ENCODE data around the gene PIAS3.
A peak's percentile ranks its signal among the peaks of the same experiment; 100 is the strongest.

The PIAS3 gene

GRCh38 chr1:145858901-145859490 lies at the start of gene PIAS3:
Gene PIAS3, minus strand, starts transcription at chr1:145859081. Its CDS starts 91 bp downstream, at chr1:145858990.
- Histone ChIP-seq H3K36me3 (ENCODE audit: control insufficient read depth, low read depth, low read length) (peaks cover 22% of the 10 kb centered on the region), H3K4me1 (ENCODE audit: control insufficient read depth, low read depth, low read length) (no peaks in the 10 kb centered on the region), H3K9me3 (ENCODE audit: control insufficient read depth, low read depth, low read length) (peaks cover 4% of the 10 kb centered on the region), H3K9ac (ENCODE audit: low read length) (peak within 1 kb of the TSS; percentile 55), H3K27me3 (ENCODE audit: control insufficient read depth, insufficient read depth, low read length) (no peaks in the 10 kb centered on the region), H3K27ac (ENCODE audit: low read length) (no peak within 1 kb of the TSS), H3K4me3 (ENCODE audit: low read length) (peak within 1 kb of the TSS; percentile 95)

- Histone ChIP-seq H3K4me1 (ENCODE audit: control insufficient read depth, low read depth, low read length) (peaks cover 8% of the 10 kb centered on the region), H3K9ac (ENCODE audit: low read length) (no peak overlapping the region), H3K4me3 (ENCODE audit: low read length) (no peak overlapping the region), H3K27me3 (ENCODE audit: control insufficient read depth, insufficient read depth, low read length) (no peaks in the 10 kb centered on the region), H3K36me3 (ENCODE audit: control insufficient read depth, low read depth, low read length) (no peaks in the 10 kb centered on the region), H3K27ac (ENCODE audit: low read length) (no peak overlapping the region), H3K9me3 (ENCODE audit: control insufficient read depth, low read depth, low read length) (no peaks in the 10 kb centered on the region)
Observed at GRCh38 chr1:145908653-145909052, 49.8 kb upstream of the PIAS3 start.

GRCh38 chr1:145906954-145907753 lies 48.3 kb upstream of the PIAS3 start:
- H3K27ac ChIP-seq (ENCODE audit: low read length), result no peak overlapping the region

DNA sequence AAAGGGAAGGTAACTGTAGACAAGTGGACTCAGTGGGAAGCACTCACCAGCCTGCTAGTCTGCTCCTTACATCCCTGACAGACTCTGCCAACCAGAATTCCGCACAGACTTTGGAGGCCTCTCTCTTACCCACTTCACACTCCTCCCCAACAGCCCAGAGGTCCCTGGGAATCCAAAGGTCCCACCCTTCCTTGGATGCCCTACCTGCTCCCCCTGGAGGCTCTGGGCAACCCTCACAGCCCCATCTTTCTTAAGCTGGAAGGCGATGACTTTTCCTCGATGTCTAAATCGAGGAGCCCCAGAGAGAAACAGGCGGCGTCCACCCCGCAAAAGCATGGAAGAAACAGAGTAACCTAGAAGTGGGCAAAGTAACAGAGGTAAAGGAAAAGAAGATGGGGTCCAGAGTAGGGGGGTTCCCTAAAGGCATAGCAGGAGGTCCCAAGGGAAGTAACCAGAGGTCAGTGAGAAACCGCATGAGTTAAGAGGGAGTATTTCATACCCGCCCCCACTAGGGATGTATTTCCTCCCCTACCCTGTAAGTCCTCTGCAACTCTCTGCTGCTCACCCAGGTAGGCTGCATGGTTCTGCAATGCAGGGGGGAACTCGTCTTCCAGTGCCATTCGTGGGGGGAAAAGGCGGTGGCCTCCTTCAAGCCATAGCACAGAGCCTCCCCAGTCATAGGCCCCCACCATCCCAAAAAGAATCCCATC lies 42.6 kb upstream of the PIAS3 start:
- H3K4me1 ChIP-seq (ENCODE audit: control insufficient read depth, low read depth, low read length), result no peaks in the 10 kb centered on the region
- H3K9ac ChIP-seq (ENCODE audit: low read length), result no peak overlapping the region
- no peaks in the 10 kb centered on the region for H3K27me3 ChIP-seq (ENCODE audit: control insufficient read depth, insufficient read depth, low read length)
- H3K9me3 ChIP-seq (ENCODE audit: control insufficient read depth, low read depth, low read length), result no peaks in the 10 kb centered on the region
- no peak overlapping the region for H3K4me3 ChIP-seq (ENCODE audit: low read length)
- H3K36me3 ChIP-seq (ENCODE audit: control insufficient read depth, low read depth, low read length), result no peaks in the 10 kb centered on the region
- no peak overlapping the region for H3K27ac ChIP-seq (ENCODE audit: low read length)

More at GRCh38 chr1:145906954-145907753, 48.3 kb upstream of the PIAS3 start:
- H3K4me3 ChIP-seq (ENCODE audit: low read length), result no peak overlapping the region
- no peaks in the 10 kb centered on the region for H3K27me3 ChIP-seq (ENCODE audit: control insufficient read depth, insufficient read depth, low read length)
- peaks cover 8% of the 10 kb centered on the region for H3K4me1 ChIP-seq (ENCODE audit: control insufficient read depth, low read depth, low read length)
- no peaks in the 10 kb centered on the region for H3K9me3 ChIP-seq (ENCODE audit: control insufficient read depth, low read depth, low read length)
- no peak overlapping the region for H3K9ac ChIP-seq (ENCODE audit: low read length)
- H3K36me3 ChIP-seq (ENCODE audit: control insufficient read depth, low read depth, low read length), result no peaks in the 10 kb centered on the region

DNA sequence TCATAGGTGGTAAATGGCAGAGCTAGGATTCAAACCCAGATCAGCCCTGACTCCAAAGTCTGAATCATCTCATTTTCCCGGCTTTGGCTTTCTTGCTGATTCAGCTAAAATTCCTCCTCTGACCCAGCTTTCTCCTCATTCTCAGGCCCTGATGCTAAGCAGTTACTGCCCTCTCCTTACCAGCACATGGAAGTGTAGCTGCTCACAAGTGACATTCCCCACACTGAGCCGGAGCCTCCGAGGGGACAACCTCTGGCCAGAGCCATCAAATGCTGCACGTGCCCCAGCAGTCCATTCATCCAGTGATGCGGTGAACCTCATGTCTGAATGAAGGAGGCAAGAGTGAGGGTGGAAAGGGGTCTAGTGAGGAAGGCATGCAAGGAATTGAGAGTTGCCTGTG lies 39.9 kb upstream of the PIAS3 start:
- Histone ChIP-seq H3K27ac (ENCODE audit: low read length) (no peak overlapping the region), H3K36me3 (ENCODE audit: control insufficient read depth, low read depth, low read length) (no peaks in the 10 kb centered on the region), H3K4me1 (ENCODE audit: control insufficient read depth, low read depth, low read length) (no peaks in the 10 kb centered on the region), H3K4me3 (ENCODE audit: low read length) (no peak overlapping the region), H3K27me3 (ENCODE audit: control insufficient read depth, insufficient read depth, low read length) (no peaks in the 10 kb centered on the region), H3K9ac (ENCODE audit: low read length) (no peak overlapping the region), H3K9me3 (ENCODE audit: control insufficient read depth, low read depth, low read length) (no peaks in the 10 kb centered on the region)

- H3K4me3 ChIP-seq (ENCODE audit: low read length), result no peak overlapping the region
- H3K36me3 ChIP-seq (ENCODE audit: control insufficient read depth, low read depth, low read length), result no peaks in the 10 kb centered on the region
- no peaks in the 10 kb centered on the region for H3K27me3 ChIP-seq (ENCODE audit: control insufficient read depth, insufficient read depth, low read length)
- no peak overlapping the region for H3K9ac ChIP-seq (ENCODE audit: low read length)
- H3K27ac ChIP-seq (ENCODE audit: low read length), result no peak overlapping the region
- H3K4me1 ChIP-seq (ENCODE audit: control insufficient read depth, low read depth, low read length), result no peaks in the 10 kb centered on the region
- no peaks in the 10 kb centered on the region for H3K9me3 ChIP-seq (ENCODE audit: control insufficient read depth, low read depth, low read length)
Observed at GRCh38 chr1:145897969-145898368, 39.1 kb upstream of the PIAS3 start.

- H3K27me3 ChIP-seq (ENCODE audit: control insufficient read depth, insufficient read depth, low read length), result no peaks in the 10 kb centered on the region
- H3K27ac ChIP-seq (ENCODE audit: low read length), result no peak overlapping the region
- H3K9ac ChIP-seq (ENCODE audit: low read length), result no peak overlapping the region
- H3K4me1 ChIP-seq (ENCODE audit: control insufficient read depth, low read depth, low read length), result peaks cover 6% of the 10 kb centered on the region
- no peaks in the 10 kb centered on the region for H3K36me3 ChIP-seq (ENCODE audit: control insufficient read depth, low read depth, low read length)
- H3K4me3 ChIP-seq (ENCODE audit: low read length), result no peak overlapping the region
- no peaks in the 10 kb centered on the region for H3K9me3 ChIP-seq (ENCODE audit: control insufficient read depth, low read depth, low read length)
Observed at GRCh38 chr1:145895471-145895870, 36.6 kb upstream of the PIAS3 start.

- Histone ChIP-seq H3K9me3 (ENCODE audit: control insufficient read depth, low read depth, low read length) (no peaks in the 10 kb centered on the region), H3K4me3 (ENCODE audit: low read length) (no peak overlapping the region), H3K27me3 (ENCODE audit: control insufficient read depth, insufficient read depth, low read length) (no peaks in the 10 kb centered on the region), H3K4me1 (ENCODE audit: control insufficient read depth, low read depth, low read length) (peaks cover 6% of the 10 kb centered on the region), H3K36me3 (ENCODE audit: control insufficient read depth, low read depth, low read length) (no peaks in the 10 kb centered on the region), H3K9ac (ENCODE audit: low read length) (no peak overlapping the region), H3K27ac (ENCODE audit: low read length) (no peak overlapping the region)
Observed at GRCh38 chr1:145893306-145894055, 34.6 kb upstream of the PIAS3 start.

GRCh38 chr1:145892486-145893087 lies 33.7 kb upstream of the PIAS3 start:
- H3K27ac ChIP-seq (ENCODE audit: low read length), result no peak overlapping the region

GRCh38 chr1:145891587-145892485 lies 33.0 kb upstream of the PIAS3 start:
- H3K9ac ChIP-seq (ENCODE audit: low read length), result peak overlapping the region; percentile 50
- H3K9me3 ChIP-seq (ENCODE audit: control insufficient read depth, low read depth, low read length), result no peaks in the 10 kb centered on the region
- H3K27me3 ChIP-seq (ENCODE audit: control insufficient read depth, insufficient read depth, low read length), result no peaks in the 10 kb centered on the region
- no peaks in the 10 kb centered on the region for H3K36me3 ChIP-seq (ENCODE audit: control insufficient read depth, low read depth, low read length)
- H3K27ac ChIP-seq (ENCODE audit: low read length), result peak overlapping the region; percentile 12
- peaks cover 13% of the 10 kb centered on the region for H3K4me1 ChIP-seq (ENCODE audit: control insufficient read depth, low read depth, low read length)
- H3K4me3 ChIP-seq (ENCODE audit: low read length), result peak overlapping the region; percentile 46

More at GRCh38 chr1:145892486-145893087, 33.7 kb upstream of the PIAS3 start:
- H3K9me3 ChIP-seq (ENCODE audit: control insufficient read depth, low read depth, low read length), result no peaks in the 10 kb centered on the region
- peak overlapping the region; percentile 46 for H3K4me3 ChIP-seq (ENCODE audit: low read length)
- H3K9ac ChIP-seq (ENCODE audit: low read length), result peak overlapping the region; percentile 50
- H3K4me1 ChIP-seq (ENCODE audit: control insufficient read depth, low read depth, low read length), result peaks cover 9% of the 10 kb centered on the region
- H3K27me3 ChIP-seq (ENCODE audit: control insufficient read depth, insufficient read depth, low read length), result no peaks in the 10 kb centered on the region
- no peaks in the 10 kb centered on the region for H3K36me3 ChIP-seq (ENCODE audit: control insufficient read depth, low read depth, low read length)
